Measurements from ENCODE around the gene NPIPB6. TPM values are rescaled to one million over a fixed set of nuclear protein-coding genes. Genes with fewer than 3 reads are reported as not detected.

The NPIPB6 gene
- total RNA-seq, 2 donors from 2014 or later: 2.7 to 3.1 TPM

DNA sequence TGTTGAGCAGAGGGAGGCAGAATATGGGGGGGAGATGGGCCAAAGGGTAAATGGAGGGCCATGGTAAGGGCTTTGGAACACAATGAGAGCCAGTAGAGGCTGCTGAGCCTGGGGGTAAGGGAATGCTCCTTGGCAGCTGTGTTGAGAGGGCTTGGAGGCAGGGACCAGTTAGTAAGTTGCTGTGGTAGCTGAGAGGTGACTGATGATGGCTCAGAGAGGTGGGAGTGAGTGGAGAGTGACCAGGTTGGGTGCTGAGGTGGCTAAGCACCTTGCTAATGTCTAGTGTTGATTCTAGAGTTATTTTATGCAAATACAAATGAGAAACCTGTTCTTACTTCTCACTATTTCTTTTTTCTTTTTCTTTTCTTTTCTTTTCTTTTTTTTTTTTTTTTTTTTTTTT, 60.2 kb downstream of the NPIPB6 start:
- H3K36me3 ChIP-seq: no peaks in the 10 kb centered on the region
- DNase-seq (ENCODE audit: low spot score): no peak
- TF ChIP-seq, protein P1, sequence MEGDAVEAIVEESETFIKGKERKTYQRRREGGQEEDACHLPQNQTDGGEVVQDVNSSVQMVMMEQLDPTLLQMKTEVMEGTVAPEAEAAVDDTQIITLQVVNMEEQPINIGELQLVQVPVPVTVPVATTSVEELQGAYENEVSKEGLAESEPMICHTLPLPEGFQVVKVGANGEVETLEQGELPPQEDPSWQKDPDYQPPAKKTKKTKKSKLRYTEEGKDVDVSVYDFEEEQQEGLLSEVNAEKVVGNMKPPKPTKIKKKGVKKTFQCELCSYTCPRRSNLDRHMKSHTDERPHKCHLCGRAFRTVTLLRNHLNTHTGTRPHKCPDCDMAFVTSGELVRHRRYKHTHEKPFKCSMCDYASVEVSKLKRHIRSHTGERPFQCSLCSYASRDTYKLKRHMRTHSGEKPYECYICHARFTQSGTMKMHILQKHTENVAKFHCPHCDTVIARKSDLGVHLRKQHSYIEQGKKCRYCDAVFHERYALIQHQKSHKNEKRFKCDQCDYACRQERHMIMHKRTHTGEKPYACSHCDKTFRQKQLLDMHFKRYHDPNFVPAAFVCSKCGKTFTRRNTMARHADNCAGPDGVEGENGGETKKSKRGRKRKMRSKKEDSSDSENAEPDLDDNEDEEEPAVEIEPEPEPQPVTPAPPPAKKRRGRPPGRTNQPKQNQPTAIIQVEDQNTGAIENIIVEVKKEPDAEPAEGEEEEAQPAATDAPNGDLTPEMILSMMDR (IDR thresholded peaks at IDR 0.05): no peak
- no peak for TF ChIP-seq POLR2A (IDR thresholded peaks at IDR 0.05)
- no peak for TF ChIP-seq POLR2AphosphoS5 (IDR thresholded peaks at IDR 0.05)
- intact Hi-C loops (cut with DNase I): loop anchor here (10.0 kb wide), 1 partner anchor 282 kb away; no protein-coding TSS in a partner anchor
- H3K4me1 ChIP-seq (replicated peaks): no peaks in the 10 kb centered on the region
- no peaks in the 10 kb centered on the region for H3K9me3 ChIP-seq
- no peak overlapping the region for H3K4me3 ChIP-seq
- no peak overlapping the region for H3K27ac ChIP-seq
- H3K27me3 ChIP-seq (replicated peaks; ENCODE audit: insufficient read depth): no peaks in the 10 kb centered on the region

DNA sequence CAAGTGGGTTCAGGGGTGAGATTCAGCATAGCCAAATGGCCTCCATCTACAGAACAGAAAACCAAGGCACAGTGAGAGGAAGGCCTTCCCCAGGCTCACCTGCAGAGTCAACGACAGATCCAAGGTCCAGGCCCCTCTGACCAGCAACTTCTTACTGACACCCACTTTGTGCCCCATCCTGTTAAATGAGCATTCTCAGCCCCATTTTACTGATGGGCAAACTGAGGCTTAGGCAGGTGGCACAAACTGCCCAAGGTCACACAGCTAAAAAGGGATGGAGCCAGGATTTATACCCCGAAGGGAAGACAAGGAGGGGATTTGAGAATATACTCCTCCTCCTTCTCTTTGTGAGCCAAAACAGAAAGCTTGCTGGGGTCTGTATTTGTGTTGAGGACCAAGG, 61.7 kb downstream of the NPIPB6 start:
- H3K4me1 ChIP-seq (replicated peaks): no peaks in the 10 kb centered on the region
- no peaks in the 10 kb centered on the region for H3K9me3 ChIP-seq
- no peaks in the 10 kb centered on the region for H3K27me3 ChIP-seq (replicated peaks; ENCODE audit: insufficient read depth)
- DNase-seq (ENCODE audit: low spot score): no peak
- TF ChIP-seq POLR2A (IDR thresholded peaks at IDR 0.05): no peak
- TF ChIP-seq POLR2AphosphoS5 (IDR thresholded peaks at IDR 0.05): no peak
- TF ChIP-seq, protein P1 (IDR thresholded peaks at IDR 0.05): no peak
- 89% methylated on average over 2 of the region's 2 CpGs for WGBS
- H3K4me3 ChIP-seq: no peak overlapping the region
- intact Hi-C loops (cut with DNase I): loop anchor here (10.0 kb wide), 1 partner anchor 283 kb away; no protein-coding TSS in a partner anchor
- H3K36me3 ChIP-seq: no peaks in the 10 kb centered on the region
- H3K27ac ChIP-seq: no peak overlapping the region

DNA sequence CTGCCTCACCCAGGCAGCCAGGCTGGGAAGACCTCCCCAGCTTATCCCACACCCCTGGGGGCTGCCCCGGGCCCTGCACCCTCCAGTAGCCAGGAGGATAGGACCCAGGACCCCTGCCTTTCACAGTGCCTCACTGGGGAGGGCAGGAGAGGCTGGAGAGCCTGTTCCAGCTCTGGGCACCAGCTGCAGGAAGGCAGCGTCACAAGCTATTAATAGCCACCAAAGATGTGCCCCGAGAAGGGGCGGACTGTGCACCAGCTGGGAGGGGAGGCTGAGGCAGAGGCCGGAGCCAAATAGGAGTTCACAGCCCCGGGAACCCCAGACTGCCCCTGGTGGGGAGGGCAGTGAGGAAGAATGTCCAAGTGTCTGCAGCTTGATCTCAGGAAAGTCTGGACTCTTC, 62.2 kb downstream of the NPIPB6 start:
- TF ChIP-seq, protein P1 (IDR thresholded peaks at IDR 0.05): no peak
- 87% methylated on average over 5 of the region's 6 CpGs for WGBS
- no peaks in the 10 kb centered on the region for H3K9me3 ChIP-seq
- H3K4me1 ChIP-seq (replicated peaks): no peaks in the 10 kb centered on the region
- no peak overlapping the region for H3K27ac ChIP-seq
- H3K36me3 ChIP-seq: no peaks in the 10 kb centered on the region
- intact Hi-C loops (cut with DNase I): loop anchor here (10.0 kb wide), 1 partner anchor 284 kb away; no protein-coding TSS in a partner anchor
- no peaks in the 10 kb centered on the region for H3K27me3 ChIP-seq (replicated peaks; ENCODE audit: insufficient read depth)
- no peak for DNase-seq (ENCODE audit: low spot score)
- H3K4me3 ChIP-seq: no peak overlapping the region

DNA sequence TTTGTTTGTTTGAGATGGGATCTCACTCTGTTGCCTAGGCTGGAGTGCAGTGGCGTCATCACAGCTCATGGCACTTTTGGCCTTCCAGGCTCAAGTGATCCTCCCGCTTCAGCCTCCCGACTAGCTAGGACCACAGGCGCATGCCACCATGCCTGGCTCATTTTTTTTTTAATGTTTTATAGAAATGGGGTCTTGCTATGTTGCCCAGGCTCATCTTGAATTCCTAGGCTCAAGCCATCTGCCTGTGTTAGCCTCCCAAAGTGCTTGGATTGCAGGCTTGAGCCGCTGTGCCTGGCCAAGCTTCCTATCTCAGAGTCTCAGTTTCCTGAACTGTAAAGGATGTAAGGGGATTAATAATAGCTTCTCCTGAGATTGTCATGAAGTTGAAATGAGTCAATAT, 63.0 kb downstream of the NPIPB6 start:
- no peak overlapping the region for H3K27ac ChIP-seq
- intact Hi-C loops (cut with DNase I): loop anchor here (10.0 kb wide), 1 partner anchor 284 kb away; no protein-coding TSS in a partner anchor
- no peaks in the 10 kb centered on the region for H3K4me1 ChIP-seq (replicated peaks)
- H3K4me3 ChIP-seq: no peak overlapping the region
- H3K9me3 ChIP-seq: no peaks in the 10 kb centered on the region
- no peak for TF ChIP-seq POLR2AphosphoS5 (IDR thresholded peaks at IDR 0.05)
- no peak for TF ChIP-seq POLR2A (IDR thresholded peaks at IDR 0.05)
- TF ChIP-seq, protein P1 (IDR thresholded peaks at IDR 0.05): no peak
- WGBS: 96% methylated on average over 5 of the region's 5 CpGs
- H3K36me3 ChIP-seq: no peaks in the 10 kb centered on the region
- H3K27me3 ChIP-seq (replicated peaks; ENCODE audit: insufficient read depth): no peaks in the 10 kb centered on the region
- DNase-seq (ENCODE audit: low spot score): no peak

DNA sequence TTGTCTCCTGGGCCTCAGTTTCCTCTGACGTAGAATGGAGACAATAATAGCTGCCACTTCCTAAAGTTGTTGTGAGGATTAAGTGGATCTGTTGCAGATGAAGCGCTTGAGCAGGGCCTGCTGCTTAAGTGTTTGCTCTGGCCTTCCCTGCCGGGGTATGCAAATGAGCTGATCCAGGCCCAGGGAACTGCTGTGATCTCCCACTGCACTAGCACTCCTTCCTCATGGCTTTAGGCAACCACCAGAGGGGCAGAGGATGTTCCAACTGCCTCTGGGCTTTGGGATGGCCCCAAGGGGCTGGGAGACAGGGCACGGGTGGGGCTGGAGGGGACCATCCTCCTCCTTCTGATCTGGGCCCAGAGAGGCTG, 64.8 kb downstream of the NPIPB6 start:
- intact Hi-C loops (cut with DNase I): no loop called here
- Histone ChIP-seq H3K9me3 (no peaks in the 10 kb centered on the region), H3K4me1 (replicated peaks) (no peaks in the 10 kb centered on the region), H3K27me3 (replicated peaks; ENCODE audit: insufficient read depth) (no peaks in the 10 kb centered on the region), H3K27ac (no peak overlapping the region), H3K4me3 (no peak overlapping the region), H3K36me3 (no peaks in the 10 kb centered on the region)
- 75% methylated on average over 4 of the region's 4 CpGs for whole genome bisulfite sequencing
- DNase-seq (ENCODE audit: low spot score): no peak
- TF ChIP-seq, protein P1 (IDR thresholded peaks at IDR 0.05): no peak
- TF ChIP-seq POLR2A (IDR thresholded peaks at IDR 0.05) (no peak), POLR2AphosphoS5 (IDR thresholded peaks at IDR 0.05) (no peak)
